HepG2 (cell line): ENCODE measurements around the gene ARHGDIG. TPM values are rescaled to one million over a fixed set of nuclear protein-coding genes. Genes with fewer than 3 reads are reported as not detected.

ENCODE experiments used
- ATAC-seq: fragments of 200-7000 bp; cut with Tn5 transposase; 3 replicates; pipeline ENCODE4 v1.9.1; 2020; ENCODE audit warnings: mild to moderate bottlenecking, moderate library complexity
- BruUV-seq: library from RNA; stranded (reverse); fragments of 400-500 nt; replicated peaks from 2 replicates; lab custom pipeline; 2021; lab: Mats Ljungman, UMichigan
- CTCF ChIA-PET: fragments of 300-600 bp; formaldehyde crosslinking; extraction: SDS; loops from one replicate; lab custom pipeline; 2021; ENCODE audit warnings: low total read pairs, inconsistent platforms, low intra/inter-chr PET ratio; lab: Yijun Ruan, JAX
- POLR2A ChIA-PET: fragments of 350-600 bp; sonication (Branson Sonifier 250); formaldehyde crosslinking; loops from one replicate; lab custom pipeline; 2020; ENCODE audit warnings: antibody characterized with exemption, inconsistent platforms; lab: Yijun Ruan, JAX
- DNase-seq: peaks from one replicate; pipeline ENCODE4 v3.0.0-alpha.2; 2015; ENCODE audit warnings: low spot score
- FAIRE-seq: peaks from 3 replicates; lab custom pipeline; 2011; peaks lifted over from hg19 to GRCh38; lab: Jason Lieb, UNC
- H2AFZ ChIP-seq: one replicate; pipeline ENCODE4 v1.6.1; 2011; ENCODE audit warnings: low read length, inconsistent platforms
- H3K27ac ChIP-seq: fragments of 300-600 bp; 3 replicates; pipeline ENCODE4 v1.8.0; 2011; ENCODE audit warnings: mixed run types, mild to moderate bottlenecking, mixed read lengths, low read length, inconsistent platforms; ENCODE audit not compliant: insufficient read depth; ENCODE audit errors: extremely low read length
- H3K27me3 ChIP-seq, 2 experiments: fragments of 200-600 bp in 1 of 2; 2 replicates in 1 of 2; 3 replicates in 1 of 2; pipeline versions ENCODE4 v1.6.0 to v1.8.0; 2011; ENCODE audit warnings: low read length in 2 of 2, mild to moderate bottlenecking in 2 of 2, moderate library complexity in 2 of 2, inconsistent platforms in 1 of 2; ENCODE audit not compliant: insufficient read depth in 2 of 2, control insufficient read depth in 1 of 2
- H3K36me3 ChIP-seq, 2 experiments: fragments of 200-600 bp in 1 of 2; replicated peaks in 1 of 2; 2 replicates in 1 of 2; 3 replicates in 1 of 2; pipeline versions ENCODE4 v1.5.1 to v1.8.0; 2011; ENCODE audit warnings: low read length in 2 of 2, inconsistent platforms in 1 of 2; ENCODE audit not compliant: insufficient read depth in 2 of 2, control insufficient read depth in 1 of 2
- H3K4me1 ChIP-seq: 2 replicates; pipeline ENCODE4 v1.5.1; 2012; ENCODE audit warnings: low read length, inconsistent platforms; ENCODE audit not compliant: insufficient read depth
- H3K4me2 ChIP-seq: 2 replicates; pipeline ENCODE4 v1.6.0; 2011; ENCODE audit warnings: low read depth, low read length, inconsistent platforms
- H3K4me3 ChIP-seq, 3 experiments: fragments of 200-600 bp in 1 of 3; sonication (generic), shearing (Covaris generic) in 1 of 3; replicated peaks in 1 of 3; 2 replicates each; pipeline ENCODE4 v1.5.1; 2011 to 2016; ENCODE audit warnings: low read length in 3 of 3, inconsistent platforms in 2 of 3, low read depth in 2 of 3, mild to moderate bottlenecking in 2 of 3, control low read depth in 1 of 3, mixed read lengths in 1 of 3; ENCODE audit not compliant: insufficient read depth in 1 of 3
- H3K79me2 ChIP-seq: one replicate; pipeline ENCODE4 v1.6.1; 2011; ENCODE audit warnings: low read length, inconsistent platforms; ENCODE audit not compliant: insufficient read depth
- H3K9ac ChIP-seq: 2 replicates; pipeline ENCODE4 v1.6.0; 2011; ENCODE audit warnings: mild to moderate bottlenecking, low read depth, low read length, inconsistent platforms; ENCODE audit not compliant: insufficient read depth
- H3K9me3 ChIP-seq: 2 replicates; pipeline ENCODE4 v1.5.1; 2012; ENCODE audit warnings: mild to moderate bottlenecking, low read length
- H4K20me1 ChIP-seq: 2 replicates; pipeline ENCODE4 v1.6.0; 2011; ENCODE audit warnings: inconsistent platforms, mild to moderate bottlenecking, low read length, moderate library complexity; ENCODE audit not compliant: insufficient read depth
- ZFP90 ChIP-seq: sonication (generic); formaldehyde crosslinking; IDR thresholded peaks from 2 replicates; pipeline ENCODE4 v1.8.0; 2022; ENCODE audit warnings: missing genetic modification reagents, mild to moderate bottlenecking, inconsistent platforms, borderline replicate concordance
- ZNF510 ChIP-seq: sonication (generic); formaldehyde crosslinking; IDR thresholded peaks from 2 replicates; pipeline ENCODE4 v1.4.0; 2020; ENCODE audit warnings: low read depth, mild to moderate bottlenecking, missing genetic modification reagents
- WGBS: methylation state at CpG from one replicate; pipeline ENCODE4 v1.1.6; 2017; ENCODE audit warnings: low lambda C conversion rate; 5-methylcytosine and 5-hydroxymethylcytosine counted together
- in situ Hi-C: cut with HindIII; loops from 2 replicates; pipeline ENCODE4 v1.10.0; 2017; ENCODE audit warnings: low pct_unique_long_range_greater_than_20kb; ENCODE audit not compliant: extremely low pct_ligation_motif_present
- intact Hi-C: fragments of 100-400 bp; cut with micrococcal nuclease; formaldehyde crosslinking; loops from one replicate; pipeline ENCODE4 v1.10.0; 2022; ENCODE audit not compliant: unreplicated experiment
- polyA plus RNA-seq, 8 experiments: library from polyadenylated mRNA; depleted of rRNA in 3 of 8; stranded (reverse) in 7 of 8; unstranded in 1 of 8; fragments of >200 nt; fragmentation: Illumina TruSeq in 4 of 8; extraction: Trizol in 4 of 8; gene quantifications; 2 replicates each; pipeline versions ENCODE4 v1.2.1 to v1.2.3, GENCODE V29; 2011 to 2016; ENCODE audit warnings: low read depth in 4 of 8, missing spikeins in 1 of 8, mixed read lengths in 1 of 8; ENCODE audit not compliant: insufficient read depth in 1 of 8
- total RNA-seq, 5 experiments: library from RNA; depleted of rRNA; stranded (reverse); fragments of >200 nt; fragmentation: Illumina TruSeq; extraction: Trizol; gene quantifications; 2 replicates each; pipeline ENCODE4 v1.2.3, GENCODE V29; 2016; ENCODE audit warnings: low read depth in 1 of 5
- TF ChIP-seq, protein P1 (sequence below): sonication (generic); formaldehyde crosslinking; IDR thresholded peaks from 2 replicates; pipeline ENCODE4 v1.5.1; 2020; ENCODE audit warnings: mild to moderate bottlenecking, missing genetic modification reagents, moderate library complexity
- TF ChIP-seq, protein P2 (sequence below): sonication (generic); formaldehyde crosslinking; IDR thresholded peaks from 2 replicates; pipeline ENCODE4 v1.4.0; 2020; ENCODE audit warnings: low read depth, mild to moderate bottlenecking, missing genetic modification reagents
- TF ChIP-seq, protein P3 (sequence below): fragments of 450-650 bp; IDR thresholded peaks from 2 replicates; pipeline ENCODE4 v1.6.1; 2017

Gene ARHGDIG
- total and polyA plus RNA-seq, 2 of the 13 experiments (the other 11 are each of a cell fraction or from before 2014, with no cell fraction given): 0.24 to 0.48 TPM

DNA sequence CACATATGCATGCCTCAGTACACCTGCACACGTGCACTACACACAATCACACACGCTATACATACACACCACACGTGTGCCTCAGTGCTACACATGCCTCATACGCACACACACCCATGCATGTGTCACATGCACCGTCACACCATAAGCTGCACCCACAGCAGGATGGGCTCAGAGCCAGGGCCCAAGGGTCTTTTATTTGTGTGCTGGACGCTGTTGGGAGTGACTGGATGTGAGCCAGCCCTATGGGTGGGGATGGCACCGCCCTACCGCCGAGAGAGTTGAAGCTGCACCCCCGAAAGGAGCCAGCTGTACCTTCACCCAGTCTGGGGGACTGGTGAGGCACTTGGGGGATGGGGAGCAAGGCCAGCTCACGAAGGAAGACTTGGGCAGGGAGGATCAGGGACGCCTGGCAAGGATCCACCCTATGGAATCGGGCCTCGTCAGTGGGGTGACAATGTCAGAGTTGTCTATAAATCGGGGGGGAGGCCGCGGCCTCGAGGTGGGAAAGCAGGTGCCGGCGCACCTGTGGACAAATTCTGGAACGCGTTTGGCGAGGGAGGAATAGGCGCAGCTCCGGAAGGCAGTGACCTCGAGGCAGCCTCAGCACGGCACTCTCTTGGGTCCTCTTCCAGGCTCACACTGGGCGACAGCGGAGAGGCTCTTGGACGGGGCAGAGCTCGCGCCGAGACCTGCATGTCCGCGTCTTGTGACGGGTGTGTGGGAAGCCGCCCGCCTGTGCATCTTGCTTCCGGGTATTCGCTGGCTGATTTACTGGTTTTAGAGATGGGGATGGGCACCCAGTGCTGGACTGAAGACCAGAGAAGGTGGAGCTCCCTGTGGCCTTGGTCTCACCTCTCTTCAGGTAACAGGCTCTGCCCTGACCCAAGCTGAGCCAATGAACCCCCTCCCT, 12.0 kb upstream of the ARHGDIG start (continued):
- TF ChIP-seq ZFP90: 0 out of 2 replicates have a peak, but pooled peaks have one; percentile 35
- no peak for TF ChIP-seq ZNF510
- TF ChIP-seq, protein P1, sequence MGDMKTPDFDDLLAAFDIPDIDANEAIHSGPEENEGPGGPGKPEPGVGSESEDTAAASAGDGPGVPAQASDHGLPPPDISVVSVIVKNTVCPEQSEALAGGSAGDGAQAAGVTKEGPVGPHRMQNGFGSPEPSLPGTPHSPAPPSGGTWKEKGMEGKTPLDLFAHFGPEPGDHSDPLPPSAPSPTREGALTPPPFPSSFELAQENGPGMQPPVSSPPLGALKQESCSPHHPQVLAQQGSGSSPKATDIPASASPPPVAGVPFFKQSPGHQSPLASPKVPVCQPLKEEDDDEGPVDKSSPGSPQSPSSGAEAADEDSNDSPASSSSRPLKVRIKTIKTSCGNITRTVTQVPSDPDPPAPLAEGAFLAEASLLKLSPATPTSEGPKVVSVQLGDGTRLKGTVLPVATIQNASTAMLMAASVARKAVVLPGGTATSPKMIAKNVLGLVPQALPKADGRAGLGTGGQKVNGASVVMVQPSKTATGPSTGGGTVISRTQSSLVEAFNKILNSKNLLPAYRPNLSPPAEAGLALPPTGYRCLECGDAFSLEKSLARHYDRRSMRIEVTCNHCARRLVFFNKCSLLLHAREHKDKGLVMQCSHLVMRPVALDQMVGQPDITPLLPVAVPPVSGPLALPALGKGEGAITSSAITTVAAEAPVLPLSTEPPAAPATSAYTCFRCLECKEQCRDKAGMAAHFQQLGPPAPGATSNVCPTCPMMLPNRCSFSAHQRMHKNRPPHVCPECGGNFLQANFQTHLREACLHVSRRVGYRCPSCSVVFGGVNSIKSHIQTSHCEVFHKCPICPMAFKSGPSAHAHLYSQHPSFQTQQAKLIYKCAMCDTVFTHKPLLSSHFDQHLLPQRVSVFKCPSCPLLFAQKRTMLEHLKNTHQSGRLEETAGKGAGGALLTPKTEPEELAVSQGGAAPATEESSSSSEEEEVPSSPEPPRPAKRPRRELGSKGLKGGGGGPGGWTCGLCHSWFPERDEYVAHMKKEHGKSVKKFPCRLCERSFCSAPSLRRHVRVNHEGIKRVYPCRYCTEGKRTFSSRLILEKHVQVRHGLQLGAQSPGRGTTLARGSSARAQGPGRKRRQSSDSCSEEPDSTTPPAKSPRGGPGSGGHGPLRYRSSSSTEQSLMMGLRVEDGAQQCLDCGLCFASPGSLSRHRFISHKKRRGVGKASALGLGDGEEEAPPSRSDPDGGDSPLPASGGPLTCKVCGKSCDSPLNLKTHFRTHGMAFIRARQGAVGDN: peak; percentile 54

DNA sequence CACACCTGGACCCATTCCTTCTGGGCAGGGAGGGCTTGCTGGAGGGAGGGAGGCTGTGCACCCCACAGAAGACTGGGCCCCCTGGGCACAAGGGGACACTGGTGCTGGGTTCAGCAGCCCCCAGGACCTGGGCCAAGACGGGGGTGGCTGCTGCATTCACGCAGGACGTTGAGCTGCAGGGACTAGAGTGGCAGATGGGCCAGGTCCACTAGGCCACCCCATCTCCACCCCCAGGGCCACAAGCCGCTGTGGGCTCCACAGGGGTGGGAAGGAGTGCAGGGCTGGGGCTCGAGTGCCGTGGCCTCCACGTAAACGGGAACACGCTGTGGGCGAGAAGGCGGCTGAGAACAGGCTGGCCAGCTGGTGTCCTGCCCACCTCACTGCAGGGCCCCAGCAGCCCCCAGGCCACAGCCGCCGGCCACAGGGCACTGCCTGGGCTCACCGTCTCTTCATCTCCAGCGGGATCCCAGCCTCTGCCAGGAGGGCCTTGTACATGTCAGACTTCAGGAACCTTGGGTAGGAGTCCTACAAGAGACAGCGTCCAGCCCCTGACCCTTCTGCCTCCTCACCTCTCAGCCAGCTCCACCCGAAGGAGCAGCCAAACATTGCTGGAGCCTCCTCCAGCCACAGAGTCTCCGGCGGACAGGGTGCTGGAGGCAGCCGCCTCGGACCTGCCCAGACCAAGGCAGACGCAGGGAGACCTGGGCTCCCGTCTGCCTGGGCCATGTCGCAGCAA, 11.2 kb upstream of the ARHGDIG start:
- Histone ChIP-seq H3K79me2 (no peaks in the 10 kb centered on the region), H3K4me3 (peak overlapping the region in 1 of 3 experiments; percentile 44; a peak in 1 of 6 replicates), H3K27me3 (peaks cover 21 to 56% of the 10 kb centered on the region in 2 experiments; a peak in 4 of 5 replicates), H3K4me1 (peaks cover 37% of the 10 kb centered on the region), H3K27ac (no peak overlapping the region), H3K9ac (no peak overlapping the region), H4K20me1 (no peaks in the 10 kb centered on the region), H3K4me2 (peak overlapping the region; percentile 73), H3K9me3 (no peaks in the 10 kb centered on the region), H2AFZ (no peak overlapping the region), H3K36me3 (no peaks in the 10 kb centered on the region)
- FAIRE-seq (no peak), ATAC-seq (peak; percentile 5), DNase-seq (no peak)
- in situ Hi-C loops (no loop called here), intact Hi-C loops (no loop called here)
- CTCF ChIA-PET: no interaction called here
- POLR2A ChIA-PET: interaction anchor here (0.5 kb wide), 1 partner anchor 84 kb away, joined by 3 read pairs; the partner anchor contains the start of gene AXIN1
- no TSS peak for BruUV-seq
- 26% methylated on average over 6 of the region's 24 CpGs for WGBS
- TF ChIP-seq, protein P2, sequence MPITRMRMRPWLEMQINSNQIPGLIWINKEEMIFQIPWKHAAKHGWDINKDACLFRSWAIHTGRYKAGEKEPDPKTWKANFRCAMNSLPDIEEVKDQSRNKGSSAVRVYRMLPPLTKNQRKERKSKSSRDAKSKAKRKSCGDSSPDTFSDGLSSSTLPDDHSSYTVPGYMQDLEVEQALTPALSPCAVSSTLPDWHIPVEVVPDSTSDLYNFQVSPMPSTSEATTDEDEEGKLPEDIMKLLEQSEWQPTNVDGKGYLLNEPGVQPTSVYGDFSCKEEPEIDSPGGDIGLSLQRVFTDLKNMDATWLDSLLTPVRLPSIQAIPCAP: no peak
- TF ChIP-seq, protein P3, sequence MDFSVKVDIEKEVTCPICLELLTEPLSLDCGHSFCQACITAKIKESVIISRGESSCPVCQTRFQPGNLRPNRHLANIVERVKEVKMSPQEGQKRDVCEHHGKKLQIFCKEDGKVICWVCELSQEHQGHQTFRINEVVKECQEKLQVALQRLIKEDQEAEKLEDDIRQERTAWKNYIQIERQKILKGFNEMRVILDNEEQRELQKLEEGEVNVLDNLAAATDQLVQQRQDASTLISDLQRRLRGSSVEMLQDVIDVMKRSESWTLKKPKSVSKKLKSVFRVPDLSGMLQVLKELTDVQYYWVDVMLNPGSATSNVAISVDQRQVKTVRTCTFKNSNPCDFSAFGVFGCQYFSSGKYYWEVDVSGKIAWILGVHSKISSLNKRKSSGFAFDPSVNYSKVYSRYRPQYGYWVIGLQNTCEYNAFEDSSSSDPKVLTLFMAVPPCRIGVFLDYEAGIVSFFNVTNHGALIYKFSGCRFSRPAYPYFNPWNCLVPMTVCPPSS: no peak
- TF ChIP-seq, protein P1: peak; percentile 20; the same call in 1 of the 2 replicates
